ENCODE measurements around the gene ANKRD11. TPM values are rescaled to one million over a fixed set of nuclear protein-coding genes. Genes with fewer than 3 reads are reported as not detected.

The ANKRD11 gene
- total and polyA plus RNA-seq, 12 donors: 47.7 to 93.6 (median 66.2) TPM

GRCh38 chr16:89473791-89474414 lies 16.5 kb downstream of the ANKRD11 start:
- peaks cover 21 to 94% (median 79%) of the 10 kb centered on the region in 9 donors for H3K4me1 ChIP-seq
- no peaks in the 10 kb centered on the region for H3K27me3 ChIP-seq
- DNase-seq (no peak), ATAC-seq (peak in 3 of 8 donors; percentile 13 to 21 (median 17))
- peak overlapping the region in 1 of 10 donors; percentile 11 for H3K27ac ChIP-seq
- 77 to 79% methylated on average over 9 of the region's 9 CpGs for WGBS, 2 donors
- H3K9me3 ChIP-seq: no peaks in the 10 kb centered on the region
- TF ChIP-seq CTCF (IDR thresholded peaks at IDR 0.05): no peak
- no peaks in the 10 kb centered on the region for H3K36me3 ChIP-seq
- intact Hi-C loops (cut with DNase I): no loop called here
- H3K4me3 ChIP-seq: no peak overlapping the region

- 95 to 97% methylated on average over 7 of the region's 7 CpGs for WGBS, 2 donors
- Histone ChIP-seq H3K9me3 (no peaks in the 10 kb centered on the region), H3K4me1 (peaks cover 20 to 94% (median 79%) of the 10 kb centered on the region in 9 donors), H3K4me3 (no peak overlapping the region), H3K36me3 (no peaks in the 10 kb centered on the region), H3K27me3 (no peaks in the 10 kb centered on the region), H3K27ac (peak overlapping the region in 1 of 10 donors; percentile 11)
- ATAC-seq (peak in 1 of 8 donors; percentile 11), DNase-seq (no peak)
- TF ChIP-seq CTCF (IDR thresholded peaks at IDR 0.05): no peak
- intact Hi-C loops (cut with DNase I): no loop called here
These were observed 17.1 kb downstream of the ANKRD11 start for GRCh38 chr16:89473136-89473712.

- ATAC-seq (no peak), DNase-seq (no peak)
- Histone ChIP-seq H3K4me1 (peaks cover 18 to 91% (median 76%) of the 10 kb centered on the region in 9 donors), H3K27ac (peak overlapping the region in 1 of 10 donors; percentile 11), H3K9me3 (no peaks in the 10 kb centered on the region), H3K27me3 (no peaks in the 10 kb centered on the region), H3K4me3 (no peak overlapping the region), H3K36me3 (no peaks in the 10 kb centered on the region)
- 86 to 88% methylated on average over 2 of the region's 2 CpGs for WGBS, 2 donors
- intact Hi-C loops (cut with DNase I): no loop called here
- no peak for TF ChIP-seq CTCF (IDR thresholded peaks at IDR 0.05)
These were observed 17.7 kb downstream of the ANKRD11 start for GRCh38 chr16:89472711-89473075.

- Histone ChIP-seq H3K4me1 (peaks cover 18 to 81% (median 55%) of the 10 kb centered on the region in 9 donors), H3K27ac (no peak overlapping the region), H3K36me3 (no peaks in the 10 kb centered on the region), H3K4me3 (no peak overlapping the region), H3K27me3 (no peaks in the 10 kb centered on the region), H3K9me3 (no peaks in the 10 kb centered on the region)
- intact Hi-C loops (cut with DNase I): no loop called here
- WGBS, 2 donors: 93 to 94% methylated on average over 7 of the region's 7 CpGs
- DNase-seq (no peak), ATAC-seq (no peak)
- TF ChIP-seq CTCF (IDR thresholded peaks at IDR 0.05): no peak
These were observed 23.0 kb downstream of the ANKRD11 start for GRCh38 chr16:89467382-89467781.

Data from heart right ventricle (tissue), 16 donors.